Activated CD4-positive, alpha-beta T cell treated with anti-CD3 and anti-CD28 coated beads, Interleukin-2, amount 10 ng/mL, durations not matched to agents 24 days and 14 days (primary cell): ENCODE measurements around the gene MTRF1L. TPM values are rescaled to one million over a fixed set of nuclear protein-coding genes. Genes with fewer than 3 reads are reported as not detected.
A peak's percentile ranks its signal among the peaks of the same experiment; 100 is the strongest.
"Not testable (repeated sequence)": the region's sequence is repeated elsewhere in the genome, so short reads cannot be mapped to it uniquely, and the experiment has no call there.

Experiments used
- DNase-seq: peaks from one replicate; pipeline ENCODE4 v3.0.0; 2022
- H3K27ac Mint-ChIP-seq: one replicate; pipeline ENCODE4 v1.8.0; 2022; ENCODE audit warnings: mild to moderate bottlenecking, mixed read lengths
- H3K27me3 Mint-ChIP-seq: one replicate; pipeline ENCODE4 v1.8.0; 2022; ENCODE audit warnings: mixed read lengths
- H3K36me3 Mint-ChIP-seq: one replicate; pipeline ENCODE4 v1.8.0; 2022; ENCODE audit warnings: low read depth, mild to moderate bottlenecking, mixed read lengths
- H3K4me1 Mint-ChIP-seq: one replicate; pipeline ENCODE4 v1.8.0; 2021; ENCODE audit warnings: mixed read lengths
- H3K4me3 Mint-ChIP-seq: one replicate; pipeline ENCODE4 v1.8.0; 2022; ENCODE audit warnings: mild to moderate bottlenecking, moderate library complexity, mixed read lengths
- H3K9me3 Mint-ChIP-seq: one replicate; pipeline ENCODE4 v1.8.0; 2021; ENCODE audit warnings: mixed read lengths
- intact Hi-C: fragments of 100-400 bp; cut with micrococcal nuclease; formaldehyde crosslinking; loops from one replicate; pipeline ENCODE4 v1.15.1; 2023
- total RNA-seq: library from RNA; stranded (reverse); gene quantifications from 2 replicates; pipeline ENCODE4 v1.2.3, GENCODE V29; 2022

Gene MTRF1L
- total RNA-seq, 1 donor from 2014 or later = 20.6 TPM

DNA sequence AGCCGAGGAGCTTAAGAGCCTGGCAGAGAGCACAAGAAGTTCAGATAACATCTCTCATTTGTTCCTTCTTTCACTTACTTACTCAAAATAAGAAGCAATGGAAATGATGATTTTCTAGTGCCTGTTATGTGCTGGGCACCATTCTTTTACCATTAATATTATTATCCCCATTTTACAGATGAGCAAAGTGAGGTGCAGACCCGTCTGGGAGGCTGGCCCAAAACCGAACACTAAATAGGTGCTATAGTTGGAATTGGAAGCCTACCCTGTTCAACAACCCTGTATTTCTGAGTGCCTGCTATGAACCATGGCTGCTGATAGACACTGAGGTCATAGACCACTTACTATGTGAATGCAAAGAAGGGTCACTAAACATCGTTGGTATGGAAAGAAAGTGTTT lies 25.0 kb upstream of the MTRF1L start:
- Mint-ChIP-seq H3K27me3 (peaks cover 45% of the 10 kb centered on the region), H3K36me3 (no peaks in the 10 kb centered on the region), H3K27ac (no peak overlapping the region), H3K4me1 (no peaks in the 10 kb centered on the region), H3K9me3 (no peaks in the 10 kb centered on the region), H3K4me3 (no peak overlapping the region)
- DNase-seq = no peak
- intact Hi-C loops = loop anchor here (10.0 kb wide), 1 partner anchor 283 kb away; no protein-coding TSS in a partner anchor

- peaks cover 31% of the 10 kb centered on the region for H3K27me3 Mint-ChIP-seq
Observed at GRCh38 chr6:153024709-153025017, 22.2 kb upstream of the MTRF1L start.

GRCh38 chr6:153023977-153024708 lies 21.6 kb upstream of the MTRF1L start:
- Mint-ChIP-seq H3K27me3 (peaks cover 35% of the 10 kb centered on the region), H3K4me3 (no peak overlapping the region), H3K9me3 (no peaks in the 10 kb centered on the region), H3K36me3 (no peaks in the 10 kb centered on the region), H3K4me1 (no peaks in the 10 kb centered on the region), H3K27ac (no peak overlapping the region)
- intact Hi-C loops = loop anchor here (1.0 to 10.0 kb wide), 4 partner anchors 21 to 279 kb away; partner anchors contain the start of gene MTRF1L
- DNase-seq = peak; percentile 84

More at GRCh38 chr6:153024709-153025017, 22.2 kb upstream of the MTRF1L start:
- no peaks in the 10 kb centered on the region for H3K9me3 Mint-ChIP-seq
- no peaks in the 10 kb centered on the region for H3K4me1 Mint-ChIP-seq
- intact Hi-C loops = loop anchor here (1.0 to 10.0 kb wide), 4 partner anchors 22 to 280 kb away; partner anchors contain the start of gene MTRF1L
- no peak for DNase-seq
- no peaks in the 10 kb centered on the region for H3K36me3 Mint-ChIP-seq
- no peak overlapping the region for H3K27ac Mint-ChIP-seq
- H3K4me3 Mint-ChIP-seq = no peak overlapping the region

DNA sequence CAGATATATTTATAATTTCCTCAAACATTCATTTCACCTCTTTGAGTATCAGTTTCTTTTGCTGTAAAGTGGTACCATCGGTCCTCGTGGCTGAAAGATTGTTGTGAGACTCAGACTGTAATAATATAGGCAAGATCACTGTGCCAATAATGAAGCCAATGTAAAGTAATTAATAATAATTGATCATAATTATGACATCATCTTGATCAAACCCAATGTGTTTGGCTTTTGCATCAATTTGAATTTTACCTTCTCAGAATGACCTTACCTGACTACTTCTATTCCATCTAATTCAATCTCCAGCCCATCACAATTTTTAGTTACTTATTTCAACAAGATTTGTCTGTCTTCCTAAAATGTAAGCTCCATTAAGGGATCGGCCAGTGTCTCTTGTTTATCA lies 15.8 kb upstream of the MTRF1L start:
- H3K27me3 Mint-ChIP-seq = peaks cover 27% of the 10 kb centered on the region
- no peak overlapping the region for H3K27ac Mint-ChIP-seq
- no peaks in the 10 kb centered on the region for H3K4me1 Mint-ChIP-seq
- no peak for DNase-seq
- H3K4me3 Mint-ChIP-seq = no peak overlapping the region
- H3K36me3 Mint-ChIP-seq = no peaks in the 10 kb centered on the region
- intact Hi-C loops = no loop called here
- H3K9me3 Mint-ChIP-seq = no peaks in the 10 kb centered on the region

- Mint-ChIP-seq H3K9me3 (no peaks in the 10 kb centered on the region), H3K4me1 (no peaks in the 10 kb centered on the region), H3K27me3 (peaks cover 25% of the 10 kb centered on the region), H3K36me3 (no peaks in the 10 kb centered on the region), H3K4me3 (no peak overlapping the region), H3K27ac (no peak overlapping the region)
- DNase-seq = no peak
- intact Hi-C loops = no loop called here
Observed at GRCh38 chr6:153016846-153017245, 14.3 kb upstream of the MTRF1L start.

- H3K4me1 Mint-ChIP-seq = no peaks in the 10 kb centered on the region
- DNase-seq = no peak
- no peak overlapping the region for H3K27ac Mint-ChIP-seq
- peaks cover 36% of the 10 kb centered on the region for H3K27me3 Mint-ChIP-seq
- no peak overlapping the region for H3K4me3 Mint-ChIP-seq
- intact Hi-C loops = no loop called here
- no peaks in the 10 kb centered on the region for H3K36me3 Mint-ChIP-seq
- no peaks in the 10 kb centered on the region for H3K9me3 Mint-ChIP-seq
Observed at GRCh38 chr6:153015094-153015640, 12.7 kb upstream of the MTRF1L start.

GRCh38 chr6:153013438-153013837 lies 10.9 kb upstream of the MTRF1L start:
- Mint-ChIP-seq H3K4me3 (no peak overlapping the region), H3K27ac (no peak overlapping the region), H3K27me3 (peaks cover 31% of the 10 kb centered on the region), H3K9me3 (no peaks in the 10 kb centered on the region), H3K4me1 (no peaks in the 10 kb centered on the region), H3K36me3 (no peaks in the 10 kb centered on the region)
- DNase-seq = no peak
- intact Hi-C loops = no loop called here

GRCh38 chr6:153012856-153013255 lies 10.3 kb upstream of the MTRF1L start:
- no peaks in the 10 kb centered on the region for H3K36me3 Mint-ChIP-seq

DNA sequence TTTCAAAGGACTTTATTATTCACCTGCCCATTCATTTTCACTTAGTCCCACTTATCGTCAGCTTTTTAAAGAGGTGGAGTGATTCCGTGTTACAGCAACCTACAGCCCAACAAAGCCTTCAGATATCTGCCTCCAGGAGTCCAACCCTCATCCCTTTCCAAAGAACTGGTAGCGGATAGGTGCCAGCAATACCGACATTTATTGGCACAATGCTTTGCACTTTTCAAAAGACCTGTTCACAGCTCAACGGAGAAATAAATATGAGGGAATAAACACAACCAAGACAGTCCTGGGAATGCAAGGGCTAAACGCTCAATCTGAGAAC lies 819 bp upstream of the MTRF1L start:
- Mint-ChIP-seq H3K4me1 (peaks cover 28% of the 10 kb centered on the region), H3K36me3 (peaks cover 22% of the 10 kb centered on the region), H3K4me3 (peak overlapping the region; percentile 97), H3K27me3 (peaks cover 14% of the 10 kb centered on the region), H3K9me3 (peaks cover 4% of the 10 kb centered on the region), H3K27ac (peak overlapping the region; percentile 90)
- no peak for DNase-seq
- intact Hi-C loops = loop anchor here (2.0 to 10.0 kb wide), 3 partner anchors 21 to 699 kb away; partner anchors contain the start of gene FBXO5

More at GRCh38 chr6:153012856-153013255, 10.3 kb upstream of the MTRF1L start:
- DNase-seq = no peak
- Mint-ChIP-seq H3K9me3 (no peaks in the 10 kb centered on the region), H3K4me3 (no peak overlapping the region), H3K27me3 (peaks cover 31% of the 10 kb centered on the region), H3K27ac (no peak overlapping the region), H3K4me1 (no peaks in the 10 kb centered on the region)
- intact Hi-C loops = no loop called here

GRCh38 chr6:153001767-153002612 lies 519 bp downstream of the MTRF1L start:
- DNase-seq = peak; percentile 70
- intact Hi-C loops = loop anchor here (2.0 to 10.0 kb wide), 3 partner anchors 19 to 697 kb away; partner anchors contain the start of gene FBXO5
- Mint-ChIP-seq H3K4me3 (peak overlapping the region; percentile 97), H3K4me1 (peaks cover 31% of the 10 kb centered on the region), H3K9me3 (peaks cover 8% of the 10 kb centered on the region), H3K36me3 (peaks cover 32% of the 10 kb centered on the region), H3K27ac (peak overlapping the region; percentile 88), H3K27me3 (peaks cover 12% of the 10 kb centered on the region)

DNA sequence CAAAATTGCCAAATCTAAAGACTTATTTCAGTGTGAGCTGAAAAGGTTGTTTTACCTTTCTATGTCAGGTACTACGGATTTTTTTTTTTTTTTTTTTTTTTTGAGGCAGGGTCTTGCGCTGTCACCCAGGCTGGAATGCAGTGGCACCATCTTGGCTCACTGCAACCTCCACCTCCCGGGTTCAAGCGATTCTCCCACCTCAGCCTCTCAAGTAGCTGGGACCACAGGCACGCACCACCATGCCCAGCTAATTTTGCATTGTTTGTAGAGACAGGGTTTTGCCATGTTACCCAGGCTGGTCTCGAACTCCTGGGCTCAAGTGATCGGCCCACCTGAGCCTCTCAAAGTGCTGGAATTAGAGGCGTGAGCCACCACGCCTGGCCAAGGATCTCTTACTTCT lies 1.7 kb downstream of the MTRF1L start:
- H3K27ac Mint-ChIP-seq, DNase-seq, H3K27me3 Mint-ChIP-seq, H3K9me3 Mint-ChIP-seq: not testable (repeated sequence)
- peaks cover 44% of the 10 kb centered on the region for H3K36me3 Mint-ChIP-seq
- peaks cover 35% of the 10 kb centered on the region for H3K4me1 Mint-ChIP-seq
- intact Hi-C loops = loop anchor here (10.0 kb wide), 1 partner anchor 696 kb away; no protein-coding TSS in a partner anchor
- peak overlapping the region; percentile 97 for H3K4me3 Mint-ChIP-seq

DNA sequence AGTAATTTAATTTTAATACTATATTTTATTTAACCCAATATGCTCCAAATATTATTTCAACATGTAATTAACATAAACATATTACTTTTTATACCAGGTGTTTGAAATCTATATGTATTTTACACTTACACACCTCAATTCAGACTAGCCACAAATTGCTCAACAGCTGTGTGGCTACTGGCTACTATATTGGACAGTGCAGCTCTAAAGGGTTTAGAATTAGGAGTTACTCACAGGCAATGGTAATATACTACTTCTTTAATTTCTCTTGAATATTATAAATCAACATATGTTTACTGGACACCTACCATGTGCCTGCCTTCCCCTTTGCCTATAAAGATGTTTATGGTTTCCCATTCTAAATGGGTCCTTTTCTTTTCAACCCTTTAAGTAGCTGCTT lies 2.3 kb downstream of the MTRF1L start:
- peaks cover 3% of the 10 kb centered on the region for H3K27me3 Mint-ChIP-seq
- intact Hi-C loops = loop anchor here (10.0 kb wide), 1 partner anchor 695 kb away; no protein-coding TSS in a partner anchor
- DNase-seq = no peak
- H3K9me3 Mint-ChIP-seq = peaks cover 9% of the 10 kb centered on the region
- peaks cover 46% of the 10 kb centered on the region for H3K36me3 Mint-ChIP-seq
- H3K4me3 Mint-ChIP-seq = peak overlapping the region; percentile 97
- no peak overlapping the region for H3K27ac Mint-ChIP-seq
- peaks cover 36% of the 10 kb centered on the region for H3K4me1 Mint-ChIP-seq

DNA sequence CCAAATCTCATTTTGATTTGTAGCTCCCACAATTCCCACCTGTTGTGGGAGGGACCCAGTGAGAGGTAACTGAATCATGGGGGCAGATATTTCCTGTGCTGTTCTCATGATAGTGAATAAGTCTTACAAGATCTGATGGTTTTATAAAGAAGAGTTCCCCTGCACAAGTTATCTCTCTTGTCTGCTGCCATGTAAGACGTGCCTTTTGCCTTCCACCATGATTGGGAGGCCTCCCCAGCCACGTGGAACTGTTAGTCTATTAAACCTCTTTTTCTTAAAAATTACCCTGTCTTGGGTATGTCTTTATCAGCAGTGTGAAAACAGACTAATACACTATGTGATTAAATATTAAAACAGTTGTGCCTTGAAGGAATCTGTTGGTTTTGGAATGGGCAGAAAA lies 3.0 kb downstream of the MTRF1L start:
- H3K36me3 Mint-ChIP-seq = peaks cover 46% of the 10 kb centered on the region
- H3K27ac Mint-ChIP-seq, DNase-seq, H3K27me3 Mint-ChIP-seq, H3K9me3 Mint-ChIP-seq, intact Hi-C loops: not testable (repeated sequence)
- H3K4me1 Mint-ChIP-seq = peaks cover 36% of the 10 kb centered on the region
- peak overlapping the region; percentile 64 for H3K4me3 Mint-ChIP-seq

- H3K27ac Mint-ChIP-seq = peak overlapping the region; percentile 79
- peaks cover 5% of the 10 kb centered on the region for H3K9me3 Mint-ChIP-seq
- intact Hi-C loops = no loop called here
- H3K27me3 Mint-ChIP-seq = no peaks in the 10 kb centered on the region
- DNase-seq = no peak
- peaks cover 26% of the 10 kb centered on the region for H3K4me1 Mint-ChIP-seq
- peak overlapping the region; percentile 9 for H3K4me3 Mint-ChIP-seq
- peaks cover 62% of the 10 kb centered on the region for H3K36me3 Mint-ChIP-seq
Observed at GRCh38 chr6:152993847-152994246, 8.7 kb downstream of the MTRF1L start.
